A549 (cell line): ENCODE results near the gene RABL3. TPM values are rescaled to one million over a fixed set of nuclear protein-coding genes. Genes with fewer than 3 reads are reported as not detected.

Source experiments
- ATAC-seq, 2 experiments: fragments of 200-7000 bp in 1 of 2; fragments of >200 bp in 1 of 2; cut with Nextera tagmentation in 1 of 2; cut with Tn5 transposase in 1 of 2; 3 replicates each; pipeline versions ENCODE4 v1.8.0 to v1.9.1; 2018 to 2020; ENCODE audit warnings: mild to moderate bottlenecking in 1 of 2, moderate library complexity in 1 of 2
- CTCF ChIA-PET: fragments of 300-600 bp; sonication (Branson Sonifier 250); formaldehyde crosslinking; extraction: SDS; loops from one replicate; lab custom pipeline; 2021; ENCODE audit warnings: antibody characterized with exemption, inconsistent platforms; lab: Yijun Ruan, JAX
- POLR2A ChIA-PET: fragments of 350-600 bp; formaldehyde crosslinking; extraction: SDS; loops from one replicate; lab custom pipeline; 2021; ENCODE audit warnings: antibody characterized with exemption, inconsistent platforms; lab: Yijun Ruan, JAX
- DNase-seq, 2 experiments: peaks; one replicate each; pipeline versions ENCODE4 v3.0.0 to v3.0.0-alpha.2; 2011 to 2016; ENCODE audit warnings: low read depth in 1 of 2, low spot score in 1 of 2
- FAIRE-seq: peaks from 2 replicates; lab custom pipeline; 2011; peaks lifted over from hg19 to GRCh38; lab: Jason Lieb, UNC
- H3K27ac ChIP-seq, 2 experiments: fragments of >200 bp; sonication (Bioruptor Twin); formaldehyde crosslinking; 3 replicates each; pipeline ENCODE4 v1.5.1; 2016 to 2017
- H3K4me1 ChIP-seq: fragments of >200 bp; sonication (Bioruptor Twin); formaldehyde crosslinking; 3 replicates; pipeline ENCODE4 v1.6.1; 2016
- H3K4me2 ChIP-seq: fragments of >200 bp; sonication (Bioruptor Twin); formaldehyde crosslinking; 3 replicates; pipeline ENCODE4 v1.6.1; 2016
- H3K4me3 ChIP-seq: fragments of >200 bp; sonication (Bioruptor Twin); formaldehyde crosslinking; 3 replicates; pipeline ENCODE4 v1.5.1; 2016
- H3K9me3 ChIP-seq: fragments of >200 bp; sonication (Bioruptor Twin); formaldehyde crosslinking; 3 replicates; pipeline ENCODE4 v1.6.1; 2016
- ATOH8 ChIP-seq: fragments of 250-450 bp; sonication (Bioruptor Pico); IDR thresholded peaks from 2 replicates; pipeline ENCODE4 v1.5.0; 2020; ENCODE audit warnings: low read depth, mild to moderate bottlenecking, moderate library complexity
- BHLHE40 ChIP-seq: IDR thresholded peaks from 2 replicates; pipeline ENCODE4 v1.6.1; 2012; ENCODE audit warnings: low read depth, low read length, inconsistent platforms
- CEBPB ChIP-seq, 2 experiments: fragments of >200 bp in 1 of 2; sonication (Bioruptor Twin) in 1 of 2; formaldehyde crosslinking in 1 of 2; IDR thresholded peaks; 2 replicates each; pipeline ENCODE4 v1.6.1; 2012 to 2016
- CHD2 ChIP-seq: fragments of 150-350 bp; IDR thresholded peaks from 2 replicates; pipeline ENCODE4 v1.6.1; 2014; ENCODE audit warnings: low read length; ENCODE audit not compliant: partially characterized antibody
- CTCF ChIP-seq: fragments of >200 bp; sonication (Bioruptor Twin); formaldehyde crosslinking; IDR thresholded peaks from 3 replicates; pipeline ENCODE4 v1.5.1; 2016
- E2F6 ChIP-seq: IDR thresholded peaks from 2 replicates; pipeline ENCODE4 v1.6.1; 2012; ENCODE audit warnings: low read depth, borderline replicate concordance
- EHMT2 ChIP-seq: fragments of 200-600 bp; sonication (generic); IDR thresholded peaks from 2 replicates; pipeline ENCODE4 v1.6.1; 2016; ENCODE audit warnings: antibody characterized with exemption, low read depth, mild to moderate bottlenecking, moderate library complexity
- EP300 ChIP-seq, 2 experiments: fragments of >200 bp; sonication (Bioruptor Twin); formaldehyde crosslinking; IDR thresholded peaks; 2 replicates in 1 of 2; 3 replicates in 1 of 2; pipeline ENCODE4 v1.6.1; 2016 to 2017
- ESRRA ChIP-seq: fragments of 150-350 bp; IDR thresholded peaks from 2 replicates; pipeline ENCODE4 v1.6.1; 2014; ENCODE audit warnings: mild to moderate bottlenecking, low read length, borderline replicate concordance
- FOSL2 ChIP-seq, 2 experiments: fragments of 450-650 bp in 1 of 2; fragments of >200 bp in 1 of 2; sonication (Bioruptor Twin) in 1 of 2; formaldehyde crosslinking; IDR thresholded peaks; 2 replicates each; pipeline versions ENCODE4 v1.5.0 to v1.6.1; 2016 to 2020; ENCODE audit warnings: mild to moderate bottlenecking in 1 of 2, moderate library complexity in 1 of 2
- GATA3 ChIP-seq: IDR thresholded peaks from 2 replicates; pipeline ENCODE4 v1.6.1; 2012; ENCODE audit warnings: borderline replicate concordance
- HEYL ChIP-seq: fragments of 250-450 bp; sonication (Bioruptor Pico); IDR thresholded peaks from 2 replicates; pipeline ENCODE4 v1.8.0; 2021; ENCODE audit warnings: mild to moderate bottlenecking, moderate library complexity
- HOXA7 ChIP-seq: fragments of 250-450 bp; sonication (Bioruptor Pico); IDR thresholded peaks from 2 replicates; pipeline ENCODE4 v1.5.0; 2020; ENCODE audit warnings: mild to moderate bottlenecking, moderate library complexity
- KDM1A ChIP-seq: fragments of 200-600 bp; sonication (generic); IDR thresholded peaks from 2 replicates; pipeline ENCODE4 v1.6.1; 2016; ENCODE audit warnings: low read depth, mild to moderate bottlenecking
- MAZ ChIP-seq: fragments of 150-350 bp; IDR thresholded peaks from 2 replicates; pipeline ENCODE4 v1.6.1; 2014; ENCODE audit warnings: antibody characterized with exemption, low read depth, low read length, borderline replicate concordance
- NFE2L2 ChIP-seq: fragments of 150-350 bp; conservative IDR thresholded peaks from 2 replicates; pipeline ENCODE4 v1.6.1; 2014; ENCODE audit warnings: low read length
- PBX3 ChIP-seq: IDR thresholded peaks from 2 replicates; pipeline ENCODE4 v1.6.1; 2012
- PHF8 ChIP-seq: fragments of 200-600 bp; sonication (generic); IDR thresholded peaks from 2 replicates; pipeline ENCODE4 v1.6.1; 2016; ENCODE audit warnings: low read depth, mild to moderate bottlenecking, antibody characterized with exemption, moderate library complexity, borderline replicate concordance
- POLR2AphosphoS2 ChIP-seq: conservative IDR thresholded peaks from 2 replicates; pipeline ENCODE4 v1.6.1; 2012; ENCODE audit warnings: low read length, improper control_type of control experiment, inconsistent platforms
- RAD21 ChIP-seq, 2 experiments: fragments of >200 bp in 1 of 2; sonication (Bioruptor Twin) in 1 of 2; formaldehyde crosslinking in 1 of 2; IDR thresholded peaks in 1 of 2; conservative IDR thresholded peaks in 1 of 2; 2 replicates in 1 of 2; 3 replicates in 1 of 2; pipeline ENCODE4 v1.6.1; 2012 to 2018; ENCODE audit warnings: inconsistent platforms in 1 of 2
- RARB ChIP-seq: fragments of 250-450 bp; sonication (Bioruptor Pico); IDR thresholded peaks from 2 replicates; pipeline ENCODE4 v1.8.0; 2021; ENCODE audit warnings: mild to moderate bottlenecking, moderate library complexity
- RFX5 ChIP-seq: fragments of 450-650 bp; IDR thresholded peaks from 2 replicates; pipeline ENCODE4 v1.7.1; 2014; ENCODE audit warnings: antibody characterized with exemption, mild to moderate bottlenecking, moderate library complexity
- RNF2 ChIP-seq: fragments of 200-600 bp; sonication (generic); IDR thresholded peaks from 2 replicates; pipeline ENCODE4 v1.6.1; 2016; ENCODE audit warnings: low read depth, mild to moderate bottlenecking, antibody characterized with exemption, moderate library complexity, borderline replicate concordance
- SMC3 ChIP-seq: fragments of >200 bp; sonication (Bioruptor Twin); formaldehyde crosslinking; IDR thresholded peaks from 3 replicates; pipeline ENCODE4 v1.6.1; 2018; ENCODE audit warnings: inconsistent platforms
- SREBF2 ChIP-seq: fragments of 450-650 bp; IDR thresholded peaks from 2 replicates; pipeline ENCODE4 v1.6.1; 2014; ENCODE audit warnings: mild to moderate bottlenecking, moderate library complexity
- ZC3H11A ChIP-seq: fragments of 450-650 bp; IDR thresholded peaks from 2 replicates; pipeline ENCODE4 v1.6.1; 2014; ENCODE audit warnings: antibody characterized with exemption, mild to moderate bottlenecking
- ZFP36 ChIP-seq: fragments of 450-650 bp; IDR thresholded peaks from 2 replicates; pipeline ENCODE4 v1.6.1; 2014; ENCODE audit warnings: borderline replicate concordance; ENCODE audit not compliant: partially characterized antibody
- ZNF302 ChIP-seq: fragments of 250-450 bp; sonication (Bioruptor Pico); IDR thresholded peaks from 2 replicates; pipeline ENCODE4 v1.9.0; 2021; ENCODE audit warnings: inconsistent platforms, mild to moderate bottlenecking, moderate library complexity
- WGBS: methylation state at CpG from one replicate; pipeline ENCODE4 v1.1.6; 2017; ENCODE audit errors: missing lambda C conversion rate; 5-methylcytosine and 5-hydroxymethylcytosine counted together
- polyA plus RNA-seq, 4 experiments: library from polyadenylated mRNA; depleted of rRNA in 3 of 4; stranded (reverse); fragments of >200 nt; fragmentation: RNase III in 1 of 4; extraction: RNeasy Plus Mini Kit Qiagen cat#74134 plus additional on column Dnase treatment in 1 of 4; gene quantifications; 2 replicates in 3 of 4; 3 replicates in 1 of 4; pipeline ENCODE4 v1.2.3, GENCODE V29; 2011 to 2017

RABL3 gene
- polyA plus RNA-seq, 2 of the 4 experiments (the other 2 are of a cell fraction): 14.0 to 29.0 TPM

- TF ChIP-seq HEYL (CRISPR knock-in tag): no peak
- TF ChIP-seq SMC3: no peak
- TF ChIP-seq RAD21 (conservative IDR thresholded peaks at IDR 0.05 in 1 of 2, IDR thresholded peaks at IDR 0.05 in 1 of 2): no peak
- no peak for TF ChIP-seq PBX3
- TF ChIP-seq FOSL2 (IDR thresholded peaks at IDR 0.05): no peak
- TF ChIP-seq FOSL2 (CRISPR knock-in tag; IDR thresholded peaks at IDR 0.05): no peak
- no peak for TF ChIP-seq MAZ
- no peak for TF ChIP-seq GATA3
- no peak for TF ChIP-seq CTCF
- no peak for TF ChIP-seq RARB (CRISPR knock-in tag)
- TF ChIP-seq POLR2AphosphoS2: no peak
- no peak for TF ChIP-seq ZNF302 (CRISPR knock-in tag)
- TF ChIP-seq BHLHE40: no peak
- no peak for TF ChIP-seq RFX5
- Histone ChIP-seq H3K9me3 (peaks cover 4% of the 10 kb centered on the region; the same call in 1 of the 3 replicates), H3K4me3 (no peak overlapping the region), H3K27ac (no peak overlapping the region), H3K4me1 (no peaks in the 10 kb centered on the region), H3K4me2 (no peak overlapping the region)
- ATAC-seq: no peak
- FAIRE-seq: peak; percentile 68
- CTCF ChIA-PET: interaction anchor here (0.6 to 1.6 kb wide), 3 partner anchors 8 to 86 kb away, joined by 3 to 5 read pairs (median 4); no protein-coding TSS in a partner anchor
- DNase-seq: no peak
- POLR2A ChIA-PET: no interaction called here
Observed at GRCh38 chr3:120708408-120708807, 33.9 kb downstream of the RABL3 start.

- DNase-seq (no peak), ATAC-seq (no peak), FAIRE-seq (no peak)
- Histone ChIP-seq H3K4me3 (no peak overlapping the region), H3K4me1 (no peaks in the 10 kb centered on the region), H3K27ac (no peak overlapping the region), H3K9me3 (peaks cover 11% of the 10 kb centered on the region), H3K4me2 (no peak overlapping the region)
- TF ChIP-seq ESRRA (no peak), HOXA7 (no peak), ATOH8 (no peak), KDM1A (no peak), CEBPB (IDR thresholded peaks at IDR 0.05) (no peak), POLR2AphosphoS2 (no peak), E2F6 (no peak)
- POLR2A ChIA-PET: no interaction called here
- CTCF ChIA-PET: interaction anchor here (0.5 to 1.6 kb wide), 2 partner anchors 9 to 13 kb away, joined by 3 to 4 read pairs; no protein-coding TSS in a partner anchor
Observed at GRCh38 chr3:120706950-120707349, 35.4 kb downstream of the RABL3 start.

- DNase-seq: no peak
- CTCF ChIA-PET: no interaction called here
- ATAC-seq: no peak
- POLR2A ChIA-PET: no interaction called here
- Histone ChIP-seq H3K4me2 (no peak overlapping the region), H3K4me1 (no peaks in the 10 kb centered on the region)
- WGBS: 84% methylated on average over 5 of the region's 5 CpGs
- TF ChIP-seq ZFP36 (no peak), SREBF2 (no peak), RAD21 (conservative IDR thresholded peaks at IDR 0.05 in 1 of 2, IDR thresholded peaks at IDR 0.05 in 1 of 2) (no peak), CHD2 (no peak), PHF8 (no peak), ZNF302 (CRISPR knock-in tag) (no peak), EP300 (IDR thresholded peaks at IDR 0.05) (no peak), CEBPB (IDR thresholded peaks at IDR 0.05) (no peak), NFE2L2 (no peak), RNF2 (no peak), ZC3H11A (no peak), EHMT2 (no peak)
- TF ChIP-seq, all 56 proteins: peak for 0
- FAIRE-seq: no peak
- Histone ChIP-seq H3K27ac (no peak overlapping the region), H3K4me3 (no peak overlapping the region), H3K9me3 (peaks cover 11% of the 10 kb centered on the region)
Observed at GRCh38 chr3:120705884-120706582, 36.3 kb downstream of the RABL3 start.
